ENCODE measurements around the gene C19orf47.

GRCh38 chr19:40331052-40331451 lies 17.1 kb downstream of the C19orf47 start:
- no peak for TF ChIP-seq CTCF (conservative IDR thresholded peaks at IDR 0.05 in 1 of 2, IDR thresholded peaks at IDR 0.05 in 1 of 2; ENCODE audit: extremely low read depth in 1 of 2, insufficient read depth in 1 of 2, low read depth in 1 of 2, low read length in 2 of 2)
- no peak for TF ChIP-seq EZH2 (IDR thresholded peaks at IDR 0.05; ENCODE audit: borderline replicate concordance, low read length)

All from mammary epithelial cell (primary cell).